Spleen (tissue), 7 donors: ENCODE results near the gene HNF1A.

Experiments used
- CTCF ChIP-seq, 11 experiments: fragments of 200-600 bp in 7 of 11; fragments of 450-650 bp in 4 of 11; sonication (generic) in 4 of 11; IDR thresholded peaks in 8 of 11; conservative IDR thresholded peaks in 3 of 11; 1 replicate in 7 of 11; 2 replicates in 4 of 11; pipeline versions ENCODE4 v1.4.0 to v1.8.0; 2016 to 2021; ENCODE audit warnings: antibody characterized with exemption in 11 of 11, inconsistent platforms in 4 of 11, mild to moderate bottlenecking in 1 of 11
- POLR2A ChIP-seq, 3 donors: fragments of 450-650 bp; IDR thresholded peaks; one replicate each; pipeline ENCODE4 v1.5.1; 2017; ENCODE audit warnings: antibody characterized with exemption in 3 of 3, mild to moderate bottlenecking in 1 of 3
- POLR2AphosphoS5 ChIP-seq, 3 donors: sonication (generic); formaldehyde crosslinking; IDR thresholded peaks; one replicate each; pipeline ENCODE4 v1.5.1; 2017; ENCODE audit warnings: antibody characterized with exemption in 3 of 3
- donor health status: DM: no; HTN: no; CAD: no; lungs with moderate emphysema.
- donor health status: DM: no; HTN: no; CAD: no.
- donor health status: DM: no; HTN: no; CAD: no.

- TF ChIP-seq POLR2A (IDR thresholded peaks at IDR 0.05) (no peak), CTCF (IDR thresholded peaks at IDR 0.05 in 8 of 11, conservative IDR thresholded peaks at IDR 0.05 in 3 of 11) (no peak), POLR2AphosphoS5 (IDR thresholded peaks at IDR 0.05) (no peak)
These were observed 70.1 kb downstream of the HNF1A start for GRCh38 chr12:121048442-121048841.
